H1 (cell line): ENCODE measurements around the gene ANKRD31. TPM values are rescaled to one million over a fixed set of nuclear protein-coding genes. Genes with fewer than 3 reads are reported as not detected.

Source experiments
- CTCF ChIA-PET: fragments of 300-600 bp; sonication (Branson Sonifier 250); formaldehyde crosslinking; loops from one replicate; lab custom pipeline; 2021; ENCODE audit not compliant: partially characterized antibody; lab: Charles Lee
- POLR2A ChIA-PET: fragments of 300-600 bp; sonication (Branson Sonifier 250); formaldehyde crosslinking; loops from one replicate; lab custom pipeline; 2021; ENCODE audit warnings: inconsistent platforms; ENCODE audit not compliant: partially characterized antibody; lab: Charles Lee
- DNase-seq, 2 experiments: peaks; one replicate each; pipeline versions ENCODE4 v3.0.0 to v3.0.0-alpha.2; 2010 to 2022; ENCODE audit warnings: low spot score in 2 of 2, low read depth in 1 of 2, mixed read lengths in 1 of 2
- FAIRE-seq: peaks from 2 replicates; lab custom pipeline; 2011; peaks lifted over from hg19 to GRCh38; lab: Jason Lieb, UNC
- H2AFZ ChIP-seq: 2 replicates; pipeline ENCODE4 v1.8.1; 2012; ENCODE audit warnings: low read length, inconsistent platforms
- H2AK5ac ChIP-seq: 2 replicates; pipeline ENCODE4 v1.6.1; 2013; ENCODE audit warnings: low read depth, low read length
- H2BK120ac ChIP-seq: replicated peaks from 2 replicates; pipeline ENCODE3; 2013; ENCODE audit warnings: low read depth, low read length, inconsistent platforms
- H2BK12ac ChIP-seq: 2 replicates; pipeline ENCODE4 v1.6.1; 2013; ENCODE audit warnings: low read depth, low read length
- H2BK15ac ChIP-seq: 2 replicates; pipeline ENCODE4 v1.6.1; 2013; ENCODE audit warnings: low read length
- H2BK20ac ChIP-seq: 2 replicates; pipeline ENCODE4 v1.6.1; 2013; ENCODE audit warnings: low read length
- H2BK5ac ChIP-seq: 2 replicates; pipeline ENCODE4 v1.6.1; 2013; ENCODE audit warnings: low read depth, low read length
- H3K14ac ChIP-seq: 2 replicates; pipeline ENCODE4 v1.6.1; 2013; ENCODE audit warnings: inconsistent platforms; ENCODE audit not compliant: insufficient read length
- H3K18ac ChIP-seq: 2 replicates; pipeline ENCODE4 v1.6.1; 2013; ENCODE audit warnings: low read length; ENCODE audit errors: extremely low read depth
- H3K23ac ChIP-seq: 2 replicates; pipeline ENCODE4 v1.6.1; 2013; ENCODE audit warnings: inconsistent platforms; ENCODE audit not compliant: insufficient read length
- H3K23me2 ChIP-seq: 2 replicates; pipeline ENCODE4 v1.6.1; 2013; ENCODE audit warnings: low read depth, low read length
- H3K27ac ChIP-seq: 2 replicates; pipeline ENCODE4 v1.6.1; 2011; ENCODE audit warnings: low read depth, low read length, inconsistent platforms
- H3K27me3 ChIP-seq, 4 experiments: replicated peaks in 1 of 4; 1 replicate in 1 of 4; 2 replicates in 3 of 4; pipeline versions ENCODE4 v1.6.1 to v1.8.1; 2011 to 2013; ENCODE audit warnings: low read length in 3 of 4, mild to moderate bottlenecking in 3 of 4, inconsistent platforms in 2 of 4, mixed read lengths in 2 of 4, moderate library complexity in 1 of 4; ENCODE audit not compliant: control insufficient read depth in 3 of 4, insufficient read depth in 3 of 4; ENCODE audit errors: extremely low read depth in 1 of 4
- H3K36me3 ChIP-seq, 4 experiments: 2 replicates each; pipeline versions ENCODE4 v1.6.1 to v1.8.1; 2011 to 2013; ENCODE audit warnings: mild to moderate bottlenecking in 4 of 4, low read length in 3 of 4, moderate library complexity in 2 of 4, control low read depth in 1 of 4, inconsistent platforms in 1 of 4; ENCODE audit not compliant: insufficient read depth in 4 of 4, control insufficient read depth in 2 of 4
- H3K4ac ChIP-seq: replicated peaks from 2 replicates; pipeline ENCODE3; 2013; ENCODE audit warnings: low read length, low read depth, mixed read lengths, inconsistent platforms; ENCODE audit not compliant: insufficient read length
- H3K4me1 ChIP-seq, 4 experiments: replicated peaks in 1 of 4; 1 replicate in 1 of 4; 2 replicates in 3 of 4; pipeline versions ENCODE4 v1.6.1 to v1.8.1; 2011 to 2013; ENCODE audit warnings: low read length in 3 of 4, inconsistent platforms in 2 of 4, mixed read lengths in 1 of 4; ENCODE audit not compliant: insufficient read depth in 4 of 4, control insufficient read depth in 3 of 4
- H3K4me2 ChIP-seq, 2 experiments: 2 replicates each; pipeline versions ENCODE4 v1.6.1 to v1.8.1; 2011 to 2013; ENCODE audit warnings: low read depth in 2 of 2, low read length in 2 of 2, control low read depth in 1 of 2, inconsistent platforms in 1 of 2, mild to moderate bottlenecking in 1 of 2; ENCODE audit not compliant: insufficient read depth in 1 of 2
- H3K4me3 ChIP-seq, 4 experiments: fragments of 200-600, 300-600 bp in 1 of 4; sonication (generic), shearing (Covaris generic), sonication (Bioruptor Twin) in 1 of 4; 2 replicates each; pipeline versions ENCODE4 v1.5.1 to v1.8.1; 2011 to 2016; ENCODE audit warnings: low read length in 4 of 4, low read depth in 3 of 4, control low read depth in 2 of 4, inconsistent platforms in 2 of 4, mild to moderate bottlenecking in 2 of 4, mixed read lengths in 1 of 4, moderate library complexity in 1 of 4; ENCODE audit not compliant: insufficient read depth in 2 of 4; ENCODE audit errors: extremely low read depth in 1 of 4
- H3K56ac ChIP-seq: replicated peaks from 2 replicates; pipeline ENCODE3; 2013; ENCODE audit warnings: low read depth, mild to moderate bottlenecking, mixed read lengths, low read length, inconsistent platforms; ENCODE audit not compliant: insufficient read length
- H3K79me1 ChIP-seq: 2 replicates; pipeline ENCODE4 v1.6.1; 2013; ENCODE audit warnings: low read depth, low read length, control low read depth
- H3K79me2 ChIP-seq, 2 experiments: 2 replicates each; pipeline versions ENCODE4 v1.6.1 to v1.8.1; 2012 to 2013; ENCODE audit warnings: low read length in 2 of 2, mild to moderate bottlenecking in 2 of 2, inconsistent platforms in 1 of 2; ENCODE audit not compliant: insufficient read depth in 2 of 2, control insufficient read depth in 1 of 2
- H3K9ac ChIP-seq, 4 experiments: replicated peaks in 1 of 4; 1 replicate in 1 of 4; 2 replicates in 3 of 4; pipeline versions ENCODE4 v1.6.1 to v1.8.1; 2011 to 2013; ENCODE audit warnings: low read depth in 3 of 4, low read length in 3 of 4, control low read depth in 2 of 4, mild to moderate bottlenecking in 2 of 4, moderate library complexity in 2 of 4, inconsistent platforms in 1 of 4; ENCODE audit errors: extremely low read depth in 1 of 4
- H3K9me3 ChIP-seq, 2 experiments: 2 replicates each; pipeline versions ENCODE4 v1.6.1 to v1.8.1; 2012 to 2013; ENCODE audit warnings: mild to moderate bottlenecking in 2 of 2, moderate library complexity in 2 of 2, control low read depth in 1 of 2, inconsistent platforms in 1 of 2, low read depth in 1 of 2, low read length in 1 of 2, mixed read lengths in 1 of 2; ENCODE audit not compliant: insufficient read depth in 2 of 2
- H4K20me1 ChIP-seq, 2 experiments: replicated peaks in 1 of 2; 2 replicates each; pipeline versions ENCODE3 to v1.8.1; 2011 to 2013; ENCODE audit warnings: inconsistent platforms in 2 of 2, low read length in 2 of 2, mild to moderate bottlenecking in 1 of 2; ENCODE audit not compliant: insufficient read depth in 2 of 2, control insufficient read depth in 1 of 2
- H4K5ac ChIP-seq: 2 replicates; pipeline ENCODE4 v1.6.1; 2013; ENCODE audit warnings: low read length, low read depth, mixed read lengths, inconsistent platforms; ENCODE audit not compliant: insufficient read length
- H4K8ac ChIP-seq: 2 replicates; pipeline ENCODE4 v1.8.0; 2013; ENCODE audit warnings: mild to moderate bottlenecking, moderate library complexity, low read length, inconsistent platforms; ENCODE audit not compliant: insufficient read depth; ENCODE audit errors: extremely low read depth
- H4K91ac ChIP-seq: replicated peaks from 2 replicates; pipeline ENCODE3; 2013; ENCODE audit warnings: low read length, mixed read lengths, inconsistent platforms; ENCODE audit not compliant: insufficient read length
- CHD1 ChIP-seq: IDR thresholded peaks from 2 replicates; pipeline ENCODE4 v1.6.1; 2012; ENCODE audit warnings: low read depth, low read length, improper control_type of control experiment
- KDM1A ChIP-seq: fragments of 200-600, 300-600 bp; sonication (generic); IDR thresholded peaks from 2 replicates; pipeline ENCODE4 v1.7.1; 2016; ENCODE audit warnings: mild to moderate bottlenecking, low read length, borderline replicate concordance
- WGBS, 2 experiments: shearing (Covaris generic) in 1 of 2; methylation state at CpG; one replicate each; pipeline versions ENCODE4 v1.1.6 to v1.1.7; 2013 to 2015; ENCODE audit warnings: low lambda C conversion rate in 2 of 2, mixed read lengths in 2 of 2, inconsistent platforms in 1 of 2, low coverage in 1 of 2, missing lambda C conversion rate in 1 of 2; ENCODE audit not compliant: insufficient replicate concordance in 2 of 2, insufficient coverage in 1 of 2, insufficient read length in 1 of 2; ENCODE audit errors: extremely low coverage in 1 of 2, missing lambda C conversion rate in 1 of 2; 5-methylcytosine and 5-hydroxymethylcytosine counted together
- polyA plus RNA-seq, 7 experiments: library from polyadenylated mRNA; depleted of rRNA in 3 of 7; stranded (reverse) in 5 of 7; unstranded in 2 of 7; fragments of >200 nt in 5 of 7; fragments of 200-250 nt in 2 of 7; gene quantifications; 1 replicate in 5 of 7; 2 replicates in 1 of 7; 4 replicates in 1 of 7; pipeline versions ENCODE4 v1.2.1 to v1.2.3, GENCODE V29; 2011 to 2013; ENCODE audit warnings: missing spikeins in 2 of 7, mixed read lengths in 2 of 7
- total RNA-seq: library from RNA; stranded (reverse); fragmentation: NEBNext Ultra II Directional; extraction: Animal tissue kit (Norgen Biotek cat#: 25700); gene quantifications from 2 replicates; pipeline ENCODE4 v1.2.1, GENCODE V29; 2021
- TF ChIP-seq, protein P1 (sequence below): IDR thresholded peaks from 2 replicates; pipeline ENCODE4 v1.6.1; 2011; ENCODE audit warnings: low read length, improper control_type of control experiment

The ANKRD31 gene
- total and polyA plus RNA-seq, 2 of the 8 experiments (the other 6 are each of a cell fraction or from before 2014, with no cell fraction given): 0.05 to 0.06 TPM

- H4K5ac ChIP-seq: no peak overlapping the region
These were observed 148.0 kb downstream of the ANKRD31 start for GRCh38 chr5:75088648-75089047.

More at GRCh38 chr5:75088648-75089047, 148.0 kb downstream of the ANKRD31 start:
- no peaks in the 10 kb centered on the region for H3K9me3 ChIP-seq
- H3K4me3 ChIP-seq: no peak overlapping the region
- no peak for TF ChIP-seq CHD1
- TF ChIP-seq KDM1A: no peak
- TF ChIP-seq, protein P1, sequence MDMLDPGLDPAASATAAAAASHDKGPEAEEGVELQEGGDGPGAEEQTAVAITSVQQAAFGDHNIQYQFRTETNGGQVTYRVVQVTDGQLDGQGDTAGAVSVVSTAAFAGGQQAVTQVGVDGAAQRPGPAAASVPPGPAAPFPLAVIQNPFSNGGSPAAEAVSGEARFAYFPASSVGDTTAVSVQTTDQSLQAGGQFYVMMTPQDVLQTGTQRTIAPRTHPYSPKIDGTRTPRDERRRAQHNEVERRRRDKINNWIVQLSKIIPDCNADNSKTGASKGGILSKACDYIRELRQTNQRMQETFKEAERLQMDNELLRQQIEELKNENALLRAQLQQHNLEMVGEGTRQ: no peak
- H3K23me2 ChIP-seq: no peaks in the 10 kb centered on the region; the same call in 1 of the 2 replicates
- no peak overlapping the region for H3K56ac ChIP-seq
- no peak overlapping the region for H3K27ac ChIP-seq
- H2BK120ac ChIP-seq: no peak overlapping the region
- no peak overlapping the region for H2AK5ac ChIP-seq
- ChIA-PET CTCF (interaction anchor here (1.0 kb wide), 1 partner anchor 38 kb away, joined by 3 read pairs; no protein-coding TSS in a partner anchor), POLR2A (no interaction called here)
- no peak overlapping the region for H3K23ac ChIP-seq
- H3K18ac ChIP-seq: no peak overlapping the region
- H4K91ac ChIP-seq: no peak overlapping the region
- H3K36me3 ChIP-seq: no peaks in the 10 kb centered on the region
- no peak overlapping the region for H3K4me2 ChIP-seq
- no peaks in the 10 kb centered on the region for H3K79me2 ChIP-seq
- no peaks in the 10 kb centered on the region for H3K79me1 ChIP-seq
- H2AFZ ChIP-seq: no peak overlapping the region
- no peaks in the 10 kb centered on the region for H3K4me1 ChIP-seq
- no peak overlapping the region for H3K14ac ChIP-seq
- H3K9ac ChIP-seq: no peak overlapping the region
- H2BK12ac ChIP-seq: no peak overlapping the region
- no peak overlapping the region for H2BK20ac ChIP-seq
- 100% methylated on average over 3 of the region's 3 CpGs; no CpG with 5 or more reads in 1 of the 2 experiments for WGBS, 2 experiments
- peaks cover 0 to 1% (median 0%) of the 10 kb centered on the region in 4 experiments; a peak in 1 of 7 replicates for H3K27me3 ChIP-seq
- FAIRE-seq (no peak), DNase-seq (no peak)
- no peak overlapping the region for H2BK5ac ChIP-seq
- H4K8ac ChIP-seq: no peak overlapping the region
- no peak overlapping the region for H2BK15ac ChIP-seq
- no peaks in the 10 kb centered on the region for H4K20me1 ChIP-seq
- no peak overlapping the region for H3K4ac ChIP-seq
